Glomerular endothelial cell (primary cell): Measurements from ENCODE around the gene CIDEC. TPM values are rescaled to one million over a fixed set of nuclear protein-coding genes. Genes with fewer than 3 reads are reported as not detected.

Experiments used
- DNase-seq: peaks from one replicate; pipeline ENCODE4 v3.0.0-alpha.2; 2011; ENCODE audit warnings: low read depth, low spot score; ENCODE audit errors: extremely low read depth
- total RNA-seq: library from RNA; depleted of rRNA; stranded (reverse); fragments of >200 nt; gene quantifications from 2 replicates; pipeline ENCODE4 v1.2.3, GENCODE V29; 2015

The CIDEC gene
- total RNA-seq, 1 donor from 2014 or later = not detected

DNA sequence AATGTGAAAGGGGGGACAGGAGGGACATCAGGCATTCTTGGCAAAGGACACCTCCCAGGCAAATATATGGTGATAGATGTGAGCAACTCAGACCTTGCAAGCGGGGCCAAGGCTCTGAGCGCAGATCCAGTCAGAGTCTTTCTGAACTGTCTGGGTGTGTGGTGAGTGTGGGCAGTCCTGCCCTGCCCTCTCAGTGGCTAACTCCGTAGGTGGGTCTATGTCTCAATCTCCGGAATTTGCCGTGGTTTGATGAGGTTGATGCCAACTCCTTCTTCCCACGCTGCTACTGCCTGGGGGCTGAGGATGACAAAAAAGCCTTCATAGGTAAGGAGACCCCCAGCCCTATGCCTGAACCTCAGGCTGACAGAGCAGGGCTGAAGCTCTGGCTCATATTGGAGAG lies 62.6 kb downstream of the CIDEC start:
- DNase-seq = no peak

Other genes with a start within 250 kb of the CIDEC start
- 38.4 and 40.2 TPM in 2 replicates for gene MTMR14, start 230.7 kb downstream of the CIDEC start, total RNA-seq
- not detected in 2 replicates for gene CPNE9, start 176.4 kb downstream of the CIDEC start, total RNA-seq
- gene BRPF1, start 148.5 kb downstream of the CIDEC start, total RNA-seq = 21.2 and 24.8 TPM in 2 replicates
- 16.7 and 17.5 TPM in 2 replicates for gene OGG1, start 130.3 kb downstream of the CIDEC start, total RNA-seq
- 16.5 and 28.8 TPM in 2 replicates for gene CAMK1, start 110.3 kb downstream of the CIDEC start, total RNA-seq
- gene TADA3, start 87.8 kb downstream of the CIDEC start, total RNA-seq = 58.9 and 73.5 TPM in 2 replicates
- 212 and 240 TPM in 2 replicates for gene ARPC4, start 87.2 kb downstream of the CIDEC start, total RNA-seq
- gene TTLL3, start 70.0 kb downstream of the CIDEC start, total RNA-seq = 11.9 and 39.2 TPM in 2 replicates
- 27.0 and 34.7 TPM in 2 replicates for gene RPUSD3, start 36.2 kb downstream of the CIDEC start, total RNA-seq
- 31.1 and 47.8 TPM in 2 replicates for gene JAGN1, start 10.4 kb upstream of the CIDEC start, total RNA-seq
- gene IL17RE, start 22.6 kb upstream of the CIDEC start, total RNA-seq = 0.39 and 1.3 TPM in 2 replicates
- gene IL17RC, start 36.8 kb upstream of the CIDEC start, total RNA-seq = 22.1 and 26.1 TPM in 2 replicates
- gene CRELD1, start 53.6 kb upstream of the CIDEC start, total RNA-seq = 36.2 and 55.9 TPM in 2 replicates
- 2.5 and 3.6 TPM in 2 replicates for gene PRRT3, start 72.2 kb upstream of the CIDEC start, total RNA-seq
- gene EMC3, start 106.6 kb upstream of the CIDEC start, total RNA-seq = 52.2 and 79.8 TPM in 2 replicates
- gene FANCD2, start 146.2 kb upstream of the CIDEC start, total RNA-seq = 5.3 and 14.6 TPM in 2 replicates
- gene FANCD2OS, start 228.0 kb upstream of the CIDEC start, total RNA-seq = not detected in 2 replicates
- gene BRK1, start 235.4 kb upstream of the CIDEC start, total RNA-seq = 156 and 202 TPM in 2 replicates